HG03139 (cell line): ENCODE measurements around the gene COBL.

Experiments used
- ATAC-seq: cut with Tn5 transposase; IDR thresholded peaks from one replicate; pipeline ENCODE4 v1.9.1; 2021; ENCODE audit not compliant: unreplicated experiment

The COBL gene

DNA sequence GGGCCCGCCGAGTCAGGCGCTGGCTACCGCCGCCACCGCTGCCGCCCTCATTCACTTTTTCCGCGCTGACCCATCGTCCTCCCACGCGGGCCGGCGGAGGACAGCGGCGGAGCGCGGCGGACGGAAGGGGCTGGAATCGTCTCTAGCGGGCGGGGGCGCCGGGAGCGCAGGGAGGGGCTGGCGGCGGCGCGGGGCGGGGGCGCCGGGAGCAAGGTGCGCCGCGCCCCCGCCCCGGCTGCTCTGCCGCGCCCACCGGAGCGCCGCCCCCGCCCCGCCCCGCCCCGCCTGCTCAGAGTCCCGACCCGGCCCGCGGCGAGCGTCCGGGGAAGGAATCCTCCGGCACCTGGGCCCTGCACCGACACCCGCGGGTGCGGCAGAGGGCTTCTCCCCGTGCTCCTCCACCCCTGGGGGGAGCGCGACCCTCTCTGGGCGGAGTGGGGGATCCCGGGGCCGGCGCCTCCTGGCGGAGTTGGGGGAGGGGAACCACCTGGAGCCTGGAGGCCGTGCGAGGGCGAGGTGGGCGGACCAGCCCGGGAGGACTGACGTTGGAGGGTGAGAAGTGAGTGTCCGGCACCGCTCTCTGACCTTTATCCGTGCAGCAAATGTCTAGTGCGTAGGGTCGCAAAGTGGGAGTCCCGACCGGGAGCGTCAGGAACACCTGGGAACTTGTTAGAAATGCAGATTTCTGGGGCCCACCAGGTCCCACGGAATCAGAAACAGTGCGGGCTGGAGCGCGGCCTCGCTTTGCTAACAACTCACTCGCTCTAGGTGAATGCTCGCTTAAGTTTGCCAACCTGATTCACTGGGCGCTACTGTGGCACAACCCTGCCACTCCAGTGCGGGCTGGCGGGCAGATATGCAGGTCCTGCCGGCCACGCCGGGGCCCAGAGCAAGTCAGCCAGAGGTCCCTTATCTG, at the start of gene COBL:
TSS of gene COBL (minus strand) at position 144 of the 916 bp plus-strand sequence. CDS start 176 bp downstream, outside the sequence.
- no peak for ATAC-seq

DNA sequence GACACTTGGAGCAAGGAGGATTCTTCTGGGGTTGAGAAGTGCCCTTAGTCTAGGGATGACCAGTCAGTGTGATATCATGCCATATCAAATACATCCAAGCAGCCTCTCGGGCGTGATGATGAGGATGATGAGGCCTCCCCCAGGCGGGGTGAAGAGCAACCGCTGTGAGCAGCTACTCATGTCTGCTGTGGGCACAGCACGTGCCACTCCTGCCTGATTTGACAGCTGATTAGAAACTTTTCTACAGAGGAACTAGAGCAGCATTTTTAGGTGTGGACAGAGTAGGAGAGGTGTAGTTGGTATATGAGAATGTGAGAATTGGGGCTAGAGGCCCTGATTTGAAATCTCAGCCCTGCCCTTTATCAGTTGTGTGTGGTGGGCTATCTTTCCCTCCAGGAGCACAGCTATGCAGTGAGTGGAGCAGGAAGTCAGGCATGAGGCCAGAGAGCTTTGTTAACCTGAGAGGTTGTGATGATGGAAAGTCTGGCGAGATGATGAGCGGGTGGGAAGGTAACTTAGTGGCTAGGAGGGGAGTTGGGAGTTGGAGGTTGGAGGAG, 49.6 kb upstream of the COBL start:
- no peak for ATAC-seq

GRCh38 chr7:51357821-51358220, 41.2 kb upstream of the COBL start:
- ATAC-seq: no peak

GRCh38 chr7:51356849-51357516, 40.4 kb upstream of the COBL start:
- no peak for ATAC-seq

DNA sequence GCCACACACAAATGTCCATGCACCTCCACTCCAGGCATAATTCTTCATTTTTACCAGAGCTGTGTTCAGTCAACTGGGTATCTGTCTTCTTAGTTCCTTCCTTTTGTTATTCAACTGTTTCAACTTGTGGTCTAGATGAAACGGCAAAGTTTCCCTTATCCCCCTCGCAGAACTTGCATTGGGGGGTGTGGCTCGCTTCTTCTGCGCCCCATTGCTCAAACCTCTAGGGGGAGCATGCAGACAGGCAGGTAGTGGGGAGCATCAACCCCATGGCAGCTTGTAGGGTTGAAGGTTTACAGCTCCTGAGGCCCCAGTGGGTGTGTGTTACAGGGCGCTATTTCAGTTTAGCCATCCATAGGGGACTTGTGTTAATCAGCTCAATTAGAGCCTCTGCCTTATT, 38.3 kb upstream of the COBL start:
- no peak for ATAC-seq

GRCh38 chr7:51354434-51354833, 37.8 kb upstream of the COBL start:
- ATAC-seq: no peak

DNA sequence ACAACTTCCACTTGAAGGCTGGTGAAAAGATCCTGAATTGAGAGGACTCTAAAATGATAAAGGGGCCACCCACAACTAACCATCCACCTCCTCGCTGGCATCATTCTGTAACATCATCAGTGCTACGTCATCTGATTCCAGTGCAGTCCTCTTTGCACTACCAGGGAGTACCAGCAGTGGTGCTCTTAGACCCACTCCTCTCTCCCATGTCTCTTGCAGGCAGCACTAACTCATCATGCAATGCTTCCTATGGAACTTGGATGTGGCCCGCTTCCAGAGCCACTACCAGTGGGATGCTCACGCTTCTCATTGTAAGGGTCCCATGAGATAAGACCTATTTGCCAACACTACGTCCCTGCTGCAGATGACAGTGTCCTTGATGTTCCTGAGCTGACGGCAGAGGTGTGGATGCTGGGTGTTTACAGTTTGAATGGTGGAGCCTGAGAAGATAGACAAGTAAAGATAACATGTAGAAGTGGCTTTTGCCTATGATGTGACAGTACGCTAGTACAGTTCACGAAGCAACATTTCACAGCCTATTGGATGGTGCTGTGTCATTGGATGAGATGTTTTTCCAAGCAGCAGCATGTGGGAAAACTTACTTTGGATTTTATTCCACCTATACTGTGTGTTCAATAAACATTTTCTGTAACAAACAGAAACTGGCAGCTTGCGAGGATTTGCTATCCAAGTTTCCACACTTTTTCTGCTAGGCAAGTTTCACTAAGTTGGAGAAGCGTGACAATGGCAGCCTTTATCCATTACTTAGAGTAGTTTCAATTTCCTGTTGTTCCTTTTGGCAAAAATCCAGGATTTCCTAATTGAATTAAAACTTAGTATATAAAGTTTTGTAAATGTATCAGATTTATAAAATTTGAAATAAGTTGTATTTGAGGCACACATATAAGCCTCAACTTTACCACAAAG, 35.8 kb upstream of the COBL start:
- no peak for ATAC-seq

GRCh38 chr7:51351661-51352060, 35.1 kb upstream of the COBL start:
- ATAC-seq: no peak

GRCh38 chr7:51350546-51350896, 33.9 kb upstream of the COBL start:
- no peak for ATAC-seq

GRCh38 chr7:51349820-51350545, 33.4 kb upstream of the COBL start:
- no peak for ATAC-seq

GRCh38 chr7:51346126-51346525, 29.5 kb upstream of the COBL start:
- ATAC-seq: no peak

DNA sequence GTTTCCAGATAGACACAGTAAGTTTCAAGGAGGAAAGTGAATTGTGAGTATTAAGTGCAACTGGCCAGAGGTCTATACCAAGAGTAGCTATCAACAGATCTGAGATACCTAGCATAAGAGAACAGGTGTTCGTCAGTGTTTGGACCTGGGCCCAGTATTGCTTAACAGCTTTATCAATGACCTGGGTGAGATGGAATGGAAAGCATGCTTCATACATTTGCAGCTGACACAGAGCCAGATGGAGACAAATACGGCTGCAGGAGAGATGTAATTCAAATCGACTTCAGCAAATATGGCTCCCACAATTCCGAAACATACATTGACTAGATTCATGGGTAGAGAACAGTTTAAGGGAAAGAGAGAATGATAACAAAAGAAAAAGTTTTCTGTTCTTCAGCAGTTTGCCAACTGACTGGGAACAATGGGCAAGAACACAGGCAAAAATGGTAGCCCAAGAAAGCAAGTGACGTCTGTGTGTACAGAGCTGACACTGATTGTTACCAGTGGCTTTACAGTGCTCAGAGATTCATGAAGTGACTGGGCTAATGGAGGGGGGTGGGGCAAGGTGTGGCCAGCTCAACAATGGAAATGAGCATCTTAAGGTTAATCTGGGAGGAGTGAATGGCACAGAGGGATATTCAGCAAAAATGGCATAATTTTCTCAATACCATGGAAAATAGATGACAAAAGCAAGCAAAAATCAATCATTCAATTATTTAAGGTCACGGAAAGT, 28.0 kb upstream of the COBL start:
- ATAC-seq: no peak

- ATAC-seq: no peak
These were observed 24.3 kb upstream of the COBL start for GRCh38 chr7:51340936-51341335.

DNA sequence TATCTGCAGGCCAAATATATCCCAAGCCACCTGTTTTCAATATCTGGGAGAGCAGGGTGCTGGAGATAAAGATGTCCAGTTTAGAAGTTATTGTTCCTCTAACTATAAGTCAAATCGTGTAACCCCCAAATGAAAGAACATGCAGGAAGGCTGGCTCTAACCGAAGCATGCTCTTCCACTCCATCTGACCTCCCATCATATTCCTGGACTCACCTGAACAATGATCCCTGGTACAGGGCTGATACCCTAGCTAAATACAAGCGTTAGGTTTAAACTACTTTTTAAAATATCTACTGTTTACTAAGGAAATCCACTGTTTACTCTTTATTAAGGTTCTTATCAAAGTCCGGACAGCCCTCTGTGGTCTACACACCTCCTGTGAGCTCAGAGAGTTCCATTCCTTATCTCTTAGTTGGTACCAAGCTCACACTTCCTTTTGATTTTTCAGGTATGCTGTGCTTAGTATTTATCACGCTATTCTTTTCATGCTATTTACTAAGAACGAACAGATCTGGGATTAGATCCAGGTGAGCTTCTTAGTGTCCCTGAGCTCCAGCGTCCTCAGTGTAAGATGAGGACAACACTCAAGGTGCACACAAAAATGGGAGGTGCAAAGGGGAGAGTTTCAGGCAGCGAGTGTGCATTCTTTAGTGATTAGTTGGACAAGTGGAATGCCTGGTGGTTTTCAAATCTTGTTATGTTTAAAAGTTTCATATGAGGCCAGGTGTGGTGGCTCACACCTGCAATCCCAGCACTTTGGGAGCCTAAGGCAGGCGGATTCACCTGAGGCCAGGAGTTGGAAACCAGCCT, 23.6 kb upstream of the COBL start:
- ATAC-seq: no peak

DNA sequence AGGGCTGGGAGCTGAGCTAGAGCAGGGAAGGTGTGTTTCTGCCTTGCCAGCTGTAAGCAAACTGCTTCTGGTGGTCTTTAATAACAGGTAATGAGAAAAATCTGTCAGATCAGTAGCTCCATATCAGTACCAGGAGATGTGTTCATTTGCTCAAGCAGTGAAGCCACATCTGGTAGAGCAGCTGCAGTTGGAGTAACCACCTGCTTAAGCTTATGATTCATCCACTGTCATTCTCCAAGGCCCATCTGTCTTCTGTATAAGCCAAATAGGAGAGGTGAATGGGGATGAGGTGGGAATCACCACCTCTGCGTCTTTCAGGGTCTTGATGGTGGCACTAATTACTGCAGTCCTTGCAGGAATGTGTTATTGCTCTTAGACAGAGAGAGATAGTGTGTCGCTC, 18.4 kb upstream of the COBL start:
- no peak for ATAC-seq

DNA sequence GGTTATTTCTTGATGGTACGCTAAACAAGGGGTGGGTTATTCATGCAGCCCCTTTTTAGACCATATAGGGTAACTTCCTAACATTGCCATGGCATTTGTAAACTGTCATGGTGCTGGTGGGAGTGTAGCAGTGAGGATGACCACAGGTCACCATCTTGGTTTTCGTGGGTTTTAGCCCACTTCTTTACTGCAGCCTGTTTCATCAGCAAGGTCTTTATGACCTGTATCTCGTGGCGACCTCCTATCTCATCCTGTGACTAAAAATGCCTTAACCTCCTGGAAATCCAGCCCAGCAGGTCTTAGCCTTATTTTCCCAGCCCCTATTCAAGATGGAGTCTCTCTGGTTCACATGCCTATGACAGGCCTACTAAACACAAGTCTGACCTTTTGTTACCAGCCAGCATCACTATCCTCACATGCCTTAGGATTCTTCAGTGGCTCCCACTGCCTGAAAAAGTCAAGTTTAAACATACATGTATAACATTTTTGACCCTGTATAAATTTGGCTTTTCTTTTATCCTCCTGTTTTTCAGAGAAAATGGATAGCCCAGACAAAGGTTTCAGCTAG, 13.2 kb upstream of the COBL start:
- no peak for ATAC-seq

GRCh38 chr7:51328351-51328801, 11.8 kb upstream of the COBL start:
- no peak for ATAC-seq

DNA sequence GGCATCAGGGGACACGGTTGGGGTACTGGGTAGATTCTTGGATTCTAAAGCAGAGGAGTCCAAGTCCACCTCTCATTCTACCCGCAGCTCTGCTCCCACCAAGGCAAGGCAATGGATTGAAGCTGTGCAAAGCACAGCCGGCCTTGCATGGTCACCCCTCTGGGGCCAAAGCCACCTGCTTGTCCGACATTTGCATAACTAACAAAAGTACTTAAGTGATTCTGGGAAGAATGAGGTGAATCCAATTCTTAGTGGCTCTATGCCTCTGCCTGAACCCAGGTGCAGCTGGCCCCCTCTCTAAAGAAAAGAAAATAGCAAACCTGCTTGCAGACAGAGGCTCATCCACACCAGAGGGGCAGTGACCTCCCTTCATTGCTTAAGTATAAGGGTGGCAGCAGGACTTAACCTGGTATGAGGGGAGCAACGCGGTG, 10.7 kb upstream of the COBL start:
- ATAC-seq: no peak
